Heart left ventricle (tissue), 16 donors: ENCODE results near the gene LYG2. TPM values are rescaled to one million over a fixed set of nuclear protein-coding genes. Genes with fewer than 3 reads are reported as not detected.

Experiments
- ATAC-seq, 4 donors: fragments of 200-7000 bp; cut with Tn5 transposase; one replicate each; pipeline ENCODE4 v1.9.1; 2020 to 2022; ENCODE audit warnings: moderate library complexity in 4 of 4, mild to moderate bottlenecking in 3 of 4, moderate number of reproducible peaks in 1 of 4
- DNase-seq, 5 donors: peaks; one replicate each; pipeline ENCODE4 v3.0.0-alpha.2; 2020
- H3K27ac ChIP-seq, 12 donors: fragments of 200-600 bp; sonication (generic) in 4 of 12; one replicate each; pipeline versions ENCODE4 v1.5.0 to v1.8.0; 2016 to 2022; ENCODE audit warnings: mild to moderate bottlenecking in 2 of 12
- H3K27me3 ChIP-seq, 9 donors: fragments of 200-600 bp; sonication (generic) in 2 of 9; one replicate each; pipeline versions ENCODE4 v1.5.1 to v1.8.0; 2016 to 2022; ENCODE audit warnings: mild to moderate bottlenecking in 3 of 9
- H3K36me3 ChIP-seq, 9 donors: fragments of 200-600 bp; sonication (generic) in 2 of 9; one replicate each; pipeline versions ENCODE4 v1.5.0 to v1.8.0; 2018 to 2022; ENCODE audit warnings: mild to moderate bottlenecking in 2 of 9
- H3K4me1 ChIP-seq, 12 donors: fragments of 200-600 bp; sonication (generic) in 4 of 12; one replicate each; pipeline versions ENCODE4 v1.5.0 to v1.8.0; 2016 to 2022; ENCODE audit warnings: mild to moderate bottlenecking in 3 of 12
- H3K4me3 ChIP-seq, 12 donors: fragments of 200-600 bp; sonication (generic) in 4 of 12; one replicate each; pipeline versions ENCODE4 v1.5.0 to v1.8.0; 2017 to 2022; ENCODE audit warnings: mild to moderate bottlenecking in 9 of 12, moderate library complexity in 4 of 12
- H3K9me3 ChIP-seq, 12 donors: fragments of 200-600 bp; sonication (generic) in 4 of 12; one replicate each; pipeline versions ENCODE4 v1.5.0 to v1.8.0; 2016 to 2022; ENCODE audit warnings: mild to moderate bottlenecking in 1 of 12
- POLR2A ChIP-seq, 2 donors: fragments of 450-650 bp; IDR thresholded peaks; one replicate each; pipeline ENCODE4 v1.6.1; 2017; ENCODE audit warnings: antibody characterized with exemption in 2 of 2, mild to moderate bottlenecking in 2 of 2, moderate library complexity in 2 of 2
- WGBS, 4 donors: extraction: QIAGEN DNeasy Blood & Tissue Kit in 2 of 4; methylation state at CpG; one replicate each; pipeline versions ENCODE4 v1.1.5 to v1.1.7; 2013 to 2018; 5-methylcytosine and 5-hydroxymethylcytosine counted together
- intact Hi-C, 10 donors: fragments of 100-400 bp; cut with DNase I; formaldehyde crosslinking; loops; one replicate each; pipeline versions ENCODE4 v1.11.1 to v1.14.2; 2022
- polyA plus RNA-seq, 2 donors: library from polyadenylated mRNA; stranded (reverse); fragments of 200-250 nt; gene quantifications; one replicate each; pipeline ENCODE4 v1.2.3, GENCODE V29; 2013
- total RNA-seq, 9 donors: library from RNA; depleted of rRNA in 2 of 9; stranded (reverse); fragments of >200 nt in 2 of 9; fragmentation: NEBNext Ultra II Directional in 3 of 9; extraction: Animal tissue kit (Norgen Biotek cat#: 25700) in 3 of 9; gene quantifications; one replicate each; pipeline versions ENCODE4 v1.1.0 to v1.2.4, GENCODE V29; 2016 to 2023
- TF ChIP-seq, protein P1 (sequence below), 12 donors: fragments of 200-600 bp; sonication (generic) in 4 of 12; IDR thresholded peaks; one replicate each; pipeline versions ENCODE4 v1.5.0 to v1.8.0; 2018 to 2022; ENCODE audit warnings: antibody characterized with exemption in 12 of 12, mild to moderate bottlenecking in 5 of 12
- donor health status: ischemic (EF 13 %, LVEDD 7.1; RV severe dilation, severe dysfunction).
- donor health status: healthy with polysubstance abuse.
- donor health status: DM: no; HTN: yes; CAD: no.
- donor health status: DM: no; HTN: no; CAD: no.
- donor health status: ischemic (EF 25% LVEDD 6.9; RV normal size, moderate dysfunction).
- donor health status: ischemic (EF 25% LVEDD 5.7; RV mildly dilated, moderate dysfunction).
- donor health status: healthy.
- donor health status: DM: yes; HTN: yes; CAD: no.
- donor health status: ischemic (EF 35%, LVEDD 5.7; RV mildly dilated, moderate dysfunction).
- donor health status: nonischemic (EF 11% LVEDD 7.7; RV severe dilation, severe dysfunction).
- donor health status: DM: yes; HTN: yes; CAD: no.
- donor health status: PGD.
- donor health status: ischemic (EF 29% LVEDD 5.4; RV normal size, mild dysfunction).
- donor health status: nonischemic (EF 23%, LVEDD 6.1; RV moderate dilation, normal function).

LYG2 gene
- total and polyA plus RNA-seq, 11 donors = not detected

DNA sequence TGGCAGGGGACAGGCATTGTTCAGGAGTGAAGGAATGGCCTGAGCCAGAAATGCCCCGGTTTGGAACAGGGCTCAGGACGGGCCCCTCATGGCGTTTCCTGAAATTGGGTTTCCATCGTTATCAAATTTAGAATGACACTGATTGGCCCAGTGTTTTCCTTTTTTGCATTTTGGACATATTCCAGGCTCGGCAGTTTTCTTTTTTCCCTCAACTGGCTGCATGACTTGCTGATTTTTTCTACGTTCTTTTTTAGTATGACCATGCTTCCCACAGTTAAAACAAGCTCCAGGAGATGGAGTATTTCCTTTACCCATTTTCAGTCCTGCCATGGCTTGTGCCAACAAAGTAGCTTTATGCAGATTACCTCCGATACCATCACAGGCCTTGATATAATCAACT lies 20.4 kb upstream of the LYG2 start:
- Histone ChIP-seq H3K4me3 (no peak overlapping the region), H3K27ac (no peak overlapping the region), H3K4me1 (no peaks in the 10 kb centered on the region), H3K36me3 (peaks cover 0 to 4% (median 0%) of the 10 kb centered on the region in 9 donors), H3K9me3 (peaks cover 0 to 21% (median 5%) of the 10 kb centered on the region in 12 donors), H3K27me3 (no peaks in the 10 kb centered on the region)
- no peak for ATAC-seq
- no peak for DNase-seq
- TF ChIP-seq, protein P1, sequence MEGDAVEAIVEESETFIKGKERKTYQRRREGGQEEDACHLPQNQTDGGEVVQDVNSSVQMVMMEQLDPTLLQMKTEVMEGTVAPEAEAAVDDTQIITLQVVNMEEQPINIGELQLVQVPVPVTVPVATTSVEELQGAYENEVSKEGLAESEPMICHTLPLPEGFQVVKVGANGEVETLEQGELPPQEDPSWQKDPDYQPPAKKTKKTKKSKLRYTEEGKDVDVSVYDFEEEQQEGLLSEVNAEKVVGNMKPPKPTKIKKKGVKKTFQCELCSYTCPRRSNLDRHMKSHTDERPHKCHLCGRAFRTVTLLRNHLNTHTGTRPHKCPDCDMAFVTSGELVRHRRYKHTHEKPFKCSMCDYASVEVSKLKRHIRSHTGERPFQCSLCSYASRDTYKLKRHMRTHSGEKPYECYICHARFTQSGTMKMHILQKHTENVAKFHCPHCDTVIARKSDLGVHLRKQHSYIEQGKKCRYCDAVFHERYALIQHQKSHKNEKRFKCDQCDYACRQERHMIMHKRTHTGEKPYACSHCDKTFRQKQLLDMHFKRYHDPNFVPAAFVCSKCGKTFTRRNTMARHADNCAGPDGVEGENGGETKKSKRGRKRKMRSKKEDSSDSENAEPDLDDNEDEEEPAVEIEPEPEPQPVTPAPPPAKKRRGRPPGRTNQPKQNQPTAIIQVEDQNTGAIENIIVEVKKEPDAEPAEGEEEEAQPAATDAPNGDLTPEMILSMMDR (IDR thresholded peaks at IDR 0.05) = no peak
- no peak for TF ChIP-seq POLR2A (IDR thresholded peaks at IDR 0.05)
- intact Hi-C loops = no loop called here
- WGBS, 4 donors = 64 to 70% (median 66%) methylated on average over 7 of the region's 7 CpGs

DNA sequence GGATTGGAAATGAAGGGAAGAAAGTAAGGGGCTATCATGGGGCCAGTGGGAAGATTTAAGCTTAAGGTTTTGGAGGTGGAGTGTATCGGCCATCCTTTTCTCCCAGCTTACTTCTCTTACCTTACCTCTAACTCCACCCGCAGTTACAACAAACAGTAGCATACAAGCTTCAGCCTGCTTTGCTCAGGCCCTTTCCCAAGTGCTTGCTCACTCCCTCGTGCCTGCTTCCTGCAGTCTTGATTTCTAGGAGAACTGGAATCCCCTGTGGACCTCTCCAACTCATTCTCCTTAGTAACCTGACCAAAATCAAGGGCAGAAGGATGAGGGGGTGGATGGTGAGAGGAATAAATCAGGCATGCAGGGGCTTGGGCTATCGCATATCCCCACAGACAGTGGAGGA lies 5.8 kb upstream of the LYG2 start:
- Histone ChIP-seq H3K27me3 (no peaks in the 10 kb centered on the region), H3K4me1 (no peaks in the 10 kb centered on the region), H3K9me3 (peaks cover 0 to 8% (median 0%) of the 10 kb centered on the region in 12 donors), H3K27ac (no peak overlapping the region), H3K36me3 (peaks cover 0 to 6% (median 0%) of the 10 kb centered on the region in 9 donors), H3K4me3 (no peak overlapping the region)
- no peak for ATAC-seq
- TF ChIP-seq, protein P1 (IDR thresholded peaks at IDR 0.05) = no peak
- TF ChIP-seq POLR2A (IDR thresholded peaks at IDR 0.05) = no peak
- 73 to 78% (median 75%) methylated on average over 4 of the region's 4 CpGs for WGBS, 4 donors
- DNase-seq = no peak
- intact Hi-C loops = no loop called here

DNA sequence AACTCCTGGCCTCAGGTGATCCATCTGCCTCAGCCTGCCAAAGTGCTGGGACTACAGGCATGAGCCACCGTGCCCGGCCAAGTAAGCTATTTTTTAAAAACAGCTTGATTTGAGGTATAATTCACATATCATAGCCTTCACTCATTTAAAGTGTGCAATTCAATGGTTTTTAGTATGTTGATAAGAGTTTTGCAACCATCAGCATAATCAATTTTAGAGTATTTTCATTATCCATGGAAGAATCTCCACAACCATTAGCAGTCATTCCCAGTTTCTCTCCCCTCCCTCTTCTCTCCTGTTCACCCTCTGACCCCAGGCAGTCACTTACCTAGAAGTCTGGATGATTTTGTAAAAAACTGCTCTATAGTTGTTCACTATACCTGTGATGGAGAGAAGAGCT lies 4.7 kb upstream of the LYG2 start:
- intact Hi-C loops = no loop called here
- DNase-seq (no peak), ATAC-seq (no peak)
- Histone ChIP-seq H3K4me3 (no peak overlapping the region), H3K27ac (no peak overlapping the region), H3K4me1 (no peaks in the 10 kb centered on the region), H3K27me3 (no peaks in the 10 kb centered on the region), H3K9me3 (peaks cover 0 to 8% (median 0%) of the 10 kb centered on the region in 12 donors), H3K36me3 (peaks cover 0 to 6% (median 0%) of the 10 kb centered on the region in 9 donors)
- WGBS, 4 donors = 94 to 100% (median 97%) methylated on average over 2 of the region's 2 CpGs
- TF ChIP-seq POLR2A (IDR thresholded peaks at IDR 0.05) = no peak
- TF ChIP-seq, protein P1 (IDR thresholded peaks at IDR 0.05) = no peak

DNA sequence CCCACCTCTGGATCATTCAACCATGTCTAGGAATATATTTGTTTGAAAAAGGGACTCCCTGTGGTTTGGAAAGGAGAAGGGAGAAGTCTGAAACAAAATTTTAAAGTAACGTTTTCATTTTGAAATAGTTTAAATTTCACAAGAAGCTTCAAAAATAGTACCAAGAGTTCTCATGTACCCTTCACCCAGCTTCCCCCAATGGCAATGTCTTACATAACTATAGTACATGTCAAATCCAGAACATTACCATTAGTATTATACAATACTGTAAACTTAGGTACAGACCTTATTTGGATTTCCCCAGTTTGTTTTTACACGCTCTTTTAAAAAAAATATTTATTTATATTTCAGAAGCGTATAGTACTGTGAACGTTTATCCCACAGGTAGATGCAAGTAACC lies 4.0 kb upstream of the LYG2 start:
- intact Hi-C loops = no loop called here
- 81 to 97% (median 88%) methylated on average over 4 of the region's 4 CpGs for WGBS, 4 donors
- no peak for TF ChIP-seq POLR2A (IDR thresholded peaks at IDR 0.05)
- TF ChIP-seq, protein P1 (IDR thresholded peaks at IDR 0.05) = no peak

More for the DNA sequence above, 4.0 kb upstream of the LYG2 start:
- ATAC-seq = no peak
- peaks cover 0 to 6% (median 0%) of the 10 kb centered on the region in 9 donors for H3K36me3 ChIP-seq
- H3K27ac ChIP-seq = no peak overlapping the region
- peaks cover 0 to 8% (median 0%) of the 10 kb centered on the region in 12 donors for H3K9me3 ChIP-seq
- H3K4me1 ChIP-seq = no peaks in the 10 kb centered on the region
- no peaks in the 10 kb centered on the region for H3K27me3 ChIP-seq
- DNase-seq = no peak
- no peak overlapping the region for H3K4me3 ChIP-seq
